Breast epithelium (tissue), 3 donors: ENCODE results near the gene TMEM209.

Experiments used
- POLR2A ChIP-seq: fragments of 450-650 bp; IDR thresholded peaks from one replicate; pipeline ENCODE4 v1.6.1; 2016; ENCODE audit warnings: antibody characterized with exemption, mild to moderate bottlenecking, moderate library complexity
- POLR2AphosphoS5 ChIP-seq, 3 donors: sonication (generic); formaldehyde crosslinking; IDR thresholded peaks; one replicate each; pipeline ENCODE4 v1.6.1; 2017; ENCODE audit warnings: antibody characterized with exemption in 3 of 3

DNA sequence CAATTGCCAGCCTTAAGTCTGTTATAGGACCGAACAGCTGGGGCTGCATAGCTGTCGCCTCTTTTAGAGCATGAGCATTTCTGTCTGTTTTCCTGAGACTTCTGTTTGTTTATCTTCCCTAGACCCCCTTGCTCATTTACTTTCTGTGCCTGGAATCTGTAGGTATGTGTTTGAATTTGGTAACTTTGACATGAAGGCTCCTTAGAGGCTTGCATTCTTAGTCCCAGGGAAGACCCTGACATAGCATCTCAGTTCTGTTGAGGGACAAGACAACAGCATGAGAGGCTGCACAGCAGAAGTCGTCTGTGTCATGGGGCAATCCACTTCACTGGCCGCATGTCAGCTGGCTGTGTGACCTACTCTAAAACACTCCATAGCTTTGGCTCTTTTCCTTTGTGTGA, 76.2 kb downstream of the TMEM209 start:
- TF ChIP-seq POLR2AphosphoS5 (IDR thresholded peaks at IDR 0.05): no peak
- TF ChIP-seq POLR2A: no peak
